Subcutaneous adipose tissue (tissue), 4 donors: ENCODE measurements around the gene DTX3L. TPM values are rescaled to one million over a fixed set of nuclear protein-coding genes. Genes with fewer than 3 reads are reported as not detected.

Experiments used
- CTCF ChIP-seq: fragments of 450-650 bp; IDR thresholded peaks from one replicate; pipeline ENCODE4 v1.5.1; 2016; ENCODE audit warnings: low read depth, mild to moderate bottlenecking, control low read depth, antibody characterized with exemption, moderate library complexity
- total RNA-seq, 4 donors: library from RNA; depleted of rRNA; stranded (reverse); fragments of >200 nt; gene quantifications; one replicate each; pipeline ENCODE4 v1.1.0, GENCODE V29; 2016

DTX3L gene
- total RNA-seq, 4 donors from 2014 or later, result 22.0 to 33.0 (median 26.3) TPM

- no peak for TF ChIP-seq CTCF
These were observed 25.2 kb downstream of the DTX3L start for GRCh38 chr3:122589297-122589696.

GRCh38 chr3:122590610-122591009 lies 26.5 kb downstream of the DTX3L start:
- no peak for TF ChIP-seq CTCF

- no peak for TF ChIP-seq CTCF
These were observed 29.9 kb downstream of the DTX3L start for GRCh38 chr3:122594025-122594424.

- no peak for TF ChIP-seq CTCF
These were observed 34.0 kb downstream of the DTX3L start for GRCh38 chr3:122598151-122598550.

GRCh38 chr3:122598556-122598955 lies 34.4 kb downstream of the DTX3L start:
- no peak for TF ChIP-seq CTCF

- no peak for TF ChIP-seq CTCF
These were observed 38.0 kb downstream of the DTX3L start for GRCh38 chr3:122602011-122602710.

- no peak for TF ChIP-seq CTCF
These were observed 38.9 kb downstream of the DTX3L start for GRCh38 chr3:122603056-122603455.
